ENCODE data around the gene AKR1C8.
"Not testable (repeated sequence)": the region's sequence is repeated elsewhere in the genome, so short reads cannot be mapped to it uniquely, and the experiment has no call there.

The AKR1C8 gene

GRCh38 chr10:5148678-5149032, 36.3 kb downstream of the AKR1C8 start:
- DNase-seq (ENCODE audit: low read depth, low spot score), result no peak
- H3K4me3 ChIP-seq (ENCODE audit: low read depth, low read length), result no peak overlapping the region
- no peak for TF ChIP-seq CTCF (IDR thresholded peaks at IDR 0.05; ENCODE audit: low read depth, low read length)
- in situ Hi-C loops (cut with HindIII; ENCODE audit: low sequenced_read_pairs), result no loop called here

- in situ Hi-C loops (cut with HindIII; ENCODE audit: low sequenced_read_pairs), result no loop called here
- no peak for DNase-seq (ENCODE audit: low read depth, low spot score)
- TF ChIP-seq CTCF (IDR thresholded peaks at IDR 0.05; ENCODE audit: low read depth, low read length), result no peak
Measured at GRCh38 chr10:5147981-5148677, 36.8 kb downstream of the AKR1C8 start.

GRCh38 chr10:5147255-5147980, 37.5 kb downstream of the AKR1C8 start:
- TF ChIP-seq CTCF (IDR thresholded peaks at IDR 0.05; ENCODE audit: low read depth, low read length), result no peak
- in situ Hi-C loops (cut with HindIII; ENCODE audit: low sequenced_read_pairs), result no loop called here
- no peak overlapping the region for H3K4me3 ChIP-seq (ENCODE audit: low read depth, low read length)
- DNase-seq (ENCODE audit: low read depth, low spot score), result no peak

More at GRCh38 chr10:5147981-5148677, 36.8 kb downstream of the AKR1C8 start:
- H3K4me3 ChIP-seq (ENCODE audit: low read depth, low read length), result no peak overlapping the region

- no peak for TF ChIP-seq CTCF (IDR thresholded peaks at IDR 0.05; ENCODE audit: low read depth, low read length)
- no peak overlapping the region for H3K4me3 ChIP-seq (ENCODE audit: low read depth, low read length)
- in situ Hi-C loops (cut with HindIII; ENCODE audit: low sequenced_read_pairs), result no loop called here
- DNase-seq (ENCODE audit: low read depth, low spot score), result no peak
Measured at GRCh38 chr10:5146920-5147254, 38.1 kb downstream of the AKR1C8 start.

GRCh38 chr10:5143137-5143536, 41.8 kb downstream of the AKR1C8 start:
- no peak for TF ChIP-seq CTCF (IDR thresholded peaks at IDR 0.05; ENCODE audit: low read depth, low read length)
- H3K4me3 ChIP-seq (ENCODE audit: low read depth, low read length), result no peak overlapping the region
- in situ Hi-C loops (cut with HindIII; ENCODE audit: low sequenced_read_pairs), result no loop called here
- no peak for DNase-seq (ENCODE audit: low read depth, low spot score)

- no peak overlapping the region for H3K4me3 ChIP-seq (ENCODE audit: low read depth, low read length)
- no peak for TF ChIP-seq CTCF (IDR thresholded peaks at IDR 0.05; ENCODE audit: low read depth, low read length)
- in situ Hi-C loops (cut with HindIII; ENCODE audit: low sequenced_read_pairs), result no loop called here
- no peak for DNase-seq (ENCODE audit: low read depth, low spot score)
Measured at GRCh38 chr10:5142199-5142598, 42.8 kb downstream of the AKR1C8 start.

- in situ Hi-C loops (cut with HindIII; ENCODE audit: low sequenced_read_pairs); H3K4me3 ChIP-seq (ENCODE audit: low read depth, low read length); DNase-seq (ENCODE audit: low read depth, low spot score): not testable (repeated sequence)
Measured at GRCh38 chr10:5137699-5138098, 47.3 kb downstream of the AKR1C8 start.
